ENCODE data around the gene JHY.
A peak's percentile ranks its signal among the peaks of the same experiment; 100 is the strongest.

Gene JHY

GRCh38 chr11:122843281-122844141 lies 39.0 kb upstream of the JHY start:
- DNase-seq (ENCODE audit: extremely low spot score): no peak
- CTCF ChIA-PET: interaction anchor here (0.6 to 1.2 kb wide), 2 partner anchors 10 to 264 kb away, joined by 4 read pairs; no protein-coding TSS in a partner anchor
- no peak for TF ChIP-seq FOXK2 (IDR thresholded peaks at IDR 0.05)
- TF ChIP-seq SUZ12 (IDR thresholded peaks at IDR 0.05): no peak
- TF ChIP-seq NFRKB (IDR thresholded peaks at IDR 0.05): no peak
- no peak for TF ChIP-seq CTBP1 (IDR thresholded peaks at IDR 0.05; ENCODE audit: borderline replicate concordance)
- no peak for TF ChIP-seq BHLHE40 (IDR thresholded peaks at IDR 0.05; ENCODE audit: borderline replicate concordance)
- no peak for TF ChIP-seq FOXA1 (IDR thresholded peaks at IDR 0.05)
- no peak for TF ChIP-seq SP1 (IDR thresholded peaks at IDR 0.05)
- TF ChIP-seq ARNT (IDR thresholded peaks at IDR 0.05): no peak
- no peak for TF ChIP-seq ZNF384 (IDR thresholded peaks at IDR 0.05)
- no peak for TF ChIP-seq FOXM1 (IDR thresholded peaks at IDR 0.05; ENCODE audit: borderline replicate concordance)
- no peak for TF ChIP-seq ELF4 (IDR thresholded peaks at IDR 0.05)
- no peak for TF ChIP-seq LEF1 (IDR thresholded peaks at IDR 0.05; ENCODE audit: borderline replicate concordance)
- no peak for TF ChIP-seq L3MBTL2 (conservative IDR thresholded peaks at IDR 0.05)
- POLR2A ChIA-PET: no interaction called here

GRCh38 chr11:122847466-122847865 lies 35.1 kb upstream of the JHY start:
- TF ChIP-seq CTBP1 (IDR thresholded peaks at IDR 0.05; ENCODE audit: borderline replicate concordance) (no peak), ZNF384 (IDR thresholded peaks at IDR 0.05) (no peak), L3MBTL2 (conservative IDR thresholded peaks at IDR 0.05) (no peak), FOXK2 (IDR thresholded peaks at IDR 0.05) (no peak), PKNOX1 (IDR thresholded peaks at IDR 0.05) (no peak), ELF4 (IDR thresholded peaks at IDR 0.05) (no peak), SUZ12 (IDR thresholded peaks at IDR 0.05) (no peak), NFRKB (IDR thresholded peaks at IDR 0.05) (no peak), FOXA1 (IDR thresholded peaks at IDR 0.05) (no peak), BHLHE40 (IDR thresholded peaks at IDR 0.05; ENCODE audit: borderline replicate concordance) (no peak), HDGF (IDR thresholded peaks at IDR 0.05; ENCODE audit: borderline replicate concordance) (no peak), FOXM1 (IDR thresholded peaks at IDR 0.05; ENCODE audit: borderline replicate concordance) (no peak), LEF1 (IDR thresholded peaks at IDR 0.05; ENCODE audit: borderline replicate concordance) (no peak), SP1 (IDR thresholded peaks at IDR 0.05) (no peak)
- no peak for DNase-seq (ENCODE audit: extremely low spot score)
- ChIA-PET CTCF (interaction anchor here (1.1 kb wide), 1 partner anchor 51 kb away, joined by 4 read pairs; no protein-coding TSS in a partner anchor), POLR2A (no interaction called here)

- no peak for DNase-seq (ENCODE audit: extremely low spot score)
- POLR2A ChIA-PET: no interaction called here
- TF ChIP-seq NFRKB (IDR thresholded peaks at IDR 0.05) (no peak), PKNOX1 (IDR thresholded peaks at IDR 0.05) (no peak)
- CTCF ChIA-PET: interaction anchor here (0.7 kb wide), 1 partner anchor 39 kb away, joined by 3 read pairs; no protein-coding TSS in a partner anchor
Observed at GRCh38 chr11:122848186-122848585, 34.4 kb upstream of the JHY start.

GRCh38 chr11:122850076-122850631 lies 32.4 kb upstream of the JHY start:
- DNase-seq (ENCODE audit: extremely low spot score): no peak
- ChIA-PET POLR2A (no interaction called here), CTCF (interaction anchor here (1.0 kb wide), 1 partner anchor 173 kb away, joined by 3 read pairs; no protein-coding TSS in a partner anchor)
- TF ChIP-seq PKNOX1 (IDR thresholded peaks at IDR 0.05): peak; percentile 52; the same call in 1 of the 2 replicates
- TF ChIP-seq ELF4 (IDR thresholded peaks at IDR 0.05): no peak

GRCh38 chr11:122851366-122851966 lies 31.1 kb upstream of the JHY start:
- TF ChIP-seq NFRKB (IDR thresholded peaks at IDR 0.05): no peak
- no peak for TF ChIP-seq PKNOX1 (IDR thresholded peaks at IDR 0.05)
- no peak for TF ChIP-seq SP1 (IDR thresholded peaks at IDR 0.05)
- TF ChIP-seq LEF1 (IDR thresholded peaks at IDR 0.05; ENCODE audit: borderline replicate concordance): no peak
- no peak for TF ChIP-seq L3MBTL2 (conservative IDR thresholded peaks at IDR 0.05)
- TF ChIP-seq CTBP1 (IDR thresholded peaks at IDR 0.05; ENCODE audit: borderline replicate concordance): no peak
- TF ChIP-seq ELF4 (IDR thresholded peaks at IDR 0.05): no peak
- no peak for TF ChIP-seq BHLHE40 (IDR thresholded peaks at IDR 0.05; ENCODE audit: borderline replicate concordance)
- TF ChIP-seq HDGF (IDR thresholded peaks at IDR 0.05; ENCODE audit: borderline replicate concordance): no peak
- TF ChIP-seq TARDBP (IDR thresholded peaks at IDR 0.05): no peak
- ChIA-PET POLR2A (no interaction called here), CTCF (interaction anchor here (0.6 to 3.1 kb wide), 6 partner anchors 12 to 651 kb away, joined by 3 to 22 read pairs (median 6); no protein-coding TSS in a partner anchor)
- DNase-seq (ENCODE audit: extremely low spot score): no peak

Data from HEK293T (cell line).